IMR-90 (cell line): ENCODE results near the gene TNFRSF1B. TPM values are rescaled to one million over a fixed set of nuclear protein-coding genes. Genes with fewer than 3 reads are reported as not detected.

Experiments used
- ATAC-seq: fragments of 200-7000 bp; cut with Tn5 transposase; 2 replicates; pipeline ENCODE4 v1.9.1; 2020; ENCODE audit warnings: low read depth, mild to moderate bottlenecking, moderate library complexity
- BruUV-seq: library from RNA; stranded (reverse); fragments of 400-500 nt; replicated peaks from 2 replicates; lab custom pipeline; 2021; lab: Mats Ljungman, UMichigan
- CTCF ChIA-PET: fragments of 300-600 bp; formaldehyde crosslinking; extraction: SDS; loops from one replicate; lab custom pipeline; 2021; ENCODE audit warnings: antibody characterized with exemption; lab: Yijun Ruan, JAX
- POLR2A ChIA-PET: fragments of 300-600 bp; sonication (Branson Sonifier 250); formaldehyde crosslinking; loops from one replicate; lab custom pipeline; 2022; ENCODE audit warnings: antibody characterized with exemption; ENCODE audit not compliant: unreplicated experiment; lab: Charles Lee
- DNase-seq: peaks from one replicate; pipeline ENCODE4 v3.0.0; 2013
- H2AFZ ChIP-seq: replicated peaks from 2 replicates; pipeline ENCODE3; 2013; ENCODE audit warnings: low read length, mild to moderate bottlenecking; ENCODE audit not compliant: poor library complexity
- H2AK5ac ChIP-seq: 2 replicates; pipeline ENCODE4 v1.6.1; 2013; ENCODE audit warnings: low read depth, low read length, inconsistent platforms
- H2AK9ac ChIP-seq: replicated peaks from 2 replicates; pipeline ENCODE3; 2013; ENCODE audit warnings: mild to moderate bottlenecking, low read depth, low read length, moderate library complexity; ENCODE audit not compliant: poor library complexity
- H2BK120ac ChIP-seq: 2 replicates; pipeline ENCODE4 v1.6.1; 2013; ENCODE audit warnings: low read depth, low read length, inconsistent platforms
- H2BK15ac ChIP-seq: 3 replicates; pipeline ENCODE4 v1.6.1; 2013; ENCODE audit warnings: low read depth, low read length, inconsistent platforms
- H2BK20ac ChIP-seq: 2 replicates; pipeline ENCODE4 v1.6.1; 2013; ENCODE audit warnings: low read depth, mild to moderate bottlenecking, inconsistent platforms, low read length, moderate library complexity
- H2BK5ac ChIP-seq: 2 replicates; pipeline ENCODE4 v1.6.1; 2013; ENCODE audit warnings: mild to moderate bottlenecking, low read depth, low read length, inconsistent platforms; ENCODE audit not compliant: poor library complexity, severe bottlenecking
- H3K14ac ChIP-seq: replicated peaks from 2 replicates; pipeline ENCODE4 v1.6.1; 2013; ENCODE audit warnings: low read depth, low read length, inconsistent platforms
- H3K18ac ChIP-seq: 2 replicates; pipeline ENCODE4 v1.6.1; 2013; ENCODE audit warnings: low read depth, low read length, control low read depth
- H3K23ac ChIP-seq: 2 replicates; pipeline ENCODE4 v1.6.1; 2013; ENCODE audit warnings: low read depth, low read length, inconsistent platforms
- H3K27ac ChIP-seq: 2 replicates; pipeline ENCODE4 v1.5.1; 2013; ENCODE audit warnings: mild to moderate bottlenecking, control low read depth, low read length; ENCODE audit not compliant: insufficient read depth
- H3K27me3 ChIP-seq: 2 replicates; pipeline ENCODE4 v1.6.1; 2013; ENCODE audit warnings: low read length; ENCODE audit not compliant: control insufficient read depth, insufficient read depth
- H3K36me3 ChIP-seq: 2 replicates; pipeline ENCODE4 v1.6.1; 2013; ENCODE audit warnings: low read length, mixed read lengths; ENCODE audit not compliant: control insufficient read depth, insufficient read depth
- H3K4ac ChIP-seq: 2 replicates; pipeline ENCODE4 v1.6.1; 2013; ENCODE audit warnings: low read depth, low read length, inconsistent platforms
- H3K4me1 ChIP-seq: 2 replicates; pipeline ENCODE4 v1.6.1; 2013; ENCODE audit warnings: low read length, mixed read lengths; ENCODE audit not compliant: control insufficient read depth, insufficient read depth
- H3K4me2 ChIP-seq: 2 replicates; pipeline ENCODE4 v1.6.1; 2013; ENCODE audit warnings: low read depth, mild to moderate bottlenecking, control low read depth, low read length, moderate library complexity
- H3K4me3 ChIP-seq: 2 replicates; pipeline ENCODE4 v1.5.1; 2013; ENCODE audit warnings: low read depth, mild to moderate bottlenecking, control low read depth, low read length, moderate library complexity; ENCODE audit not compliant: insufficient read depth
- H3K56ac ChIP-seq: 2 replicates; pipeline ENCODE4 v1.6.1; 2013; ENCODE audit warnings: low read length, inconsistent platforms; ENCODE audit not compliant: insufficient read depth; ENCODE audit errors: extremely low read depth
- H3K79me1 ChIP-seq, 2 experiments: 2 replicates each; pipeline ENCODE4 v1.6.1; 2013; ENCODE audit warnings: low read length in 2 of 2, inconsistent platforms in 1 of 2, low read depth in 1 of 2
- H3K9ac ChIP-seq: 2 replicates; pipeline ENCODE4 v1.6.1; 2013; ENCODE audit warnings: low read depth, low read length, control low read depth
- H3K9me1 ChIP-seq: 2 replicates; pipeline ENCODE4 v1.6.1; 2013; ENCODE audit warnings: low read length, inconsistent platforms; ENCODE audit not compliant: insufficient read depth
- H3K9me3 ChIP-seq: 2 replicates; pipeline ENCODE4 v1.6.1; 2013; ENCODE audit warnings: low read length; ENCODE audit not compliant: control insufficient read depth, insufficient read depth
- H4K20me1 ChIP-seq: 2 replicates; pipeline ENCODE4 v1.6.1; 2013; ENCODE audit warnings: low read length, inconsistent platforms; ENCODE audit not compliant: insufficient read depth
- H4K5ac ChIP-seq: 2 replicates; pipeline ENCODE4 v1.6.1; 2013; ENCODE audit warnings: mild to moderate bottlenecking, low read depth, low read length, control low read depth
- H4K8ac ChIP-seq, 2 experiments: 2 replicates each; pipeline ENCODE4 v1.6.1; 2013; ENCODE audit warnings: low read depth in 2 of 2, low read length in 2 of 2, control low read depth in 1 of 2, inconsistent platforms in 1 of 2
- H4K91ac ChIP-seq: 2 replicates; pipeline ENCODE4 v1.6.1; 2013; ENCODE audit warnings: low read depth, low read length, inconsistent platforms; ENCODE audit not compliant: insufficient read depth
- BHLHE40 ChIP-seq: fragments of 150-350 bp; IDR thresholded peaks from 2 replicates; pipeline ENCODE4 v1.6.1; 2016; ENCODE audit warnings: mild to moderate bottlenecking, low read depth, low read length
- CHD1 ChIP-seq: IDR thresholded peaks from 2 replicates; pipeline ENCODE4 v1.6.1; 2012; ENCODE audit warnings: low read depth, low read length, improper control_type of control experiment
- ELK1 ChIP-seq: fragments of 150-350 bp; IDR thresholded peaks from 2 replicates; pipeline ENCODE4 v1.6.1; 2016; ENCODE audit warnings: low read depth, mild to moderate bottlenecking, low read length, moderate library complexity, borderline replicate concordance
- RFX5 ChIP-seq: IDR thresholded peaks from 2 replicates; pipeline ENCODE4 v1.8.0; 2012; ENCODE audit warnings: low read depth, mild to moderate bottlenecking, low read length, moderate library complexity
- SMC3 ChIP-seq: fragments of 150-350 bp; IDR thresholded peaks from 2 replicates; pipeline ENCODE4 v1.6.1; 2016; ENCODE audit warnings: low read depth, mild to moderate bottlenecking, antibody characterized with exemption, low read length, moderate library complexity
- WGBS, 2 experiments: methylation state at CpG; one replicate each; pipeline versions ENCODE4 v1.1.5 to v1.1.7; 2013; ENCODE audit warnings: missing lambda C conversion rate in 2 of 2; ENCODE audit not compliant: insufficient read length in 1 of 2; ENCODE audit errors: extremely low coverage in 2 of 2; 5-methylcytosine and 5-hydroxymethylcytosine counted together
- dilution Hi-C: fragments of 300-500 bp; cut with HindIII; formaldehyde crosslinking; loops from one replicate; pipeline ENCODE4 v1.14.3; 2018; ENCODE audit warnings: low sequenced_read_pairs; ENCODE audit not compliant: unreplicated experiment
- in situ Hi-C: fragments of 300-500 bp; cut with MboI; formaldehyde crosslinking; loops from 3 replicates; pipeline ENCODE4 v1.14.3; 2019; ENCODE audit warnings: low sequenced_read_pairs, inconsistent platforms, mixed read lengths
- intact Hi-C: fragments of 100-400 bp; cut with micrococcal nuclease; formaldehyde crosslinking; loops from 2 replicates; pipeline ENCODE4 v1.10.0; 2022
- polyA plus RNA-seq, 3 experiments: library from polyadenylated mRNA; depleted of rRNA; stranded (reverse); fragments of >200 nt; gene quantifications; 2 replicates each; pipeline ENCODE4 v1.2.3, GENCODE V29; 2012; ENCODE audit warnings: low replicate concordance in 1 of 3
- total RNA-seq: library from RNA; depleted of rRNA; stranded (reverse); fragments of >200 nt; gene quantifications from 2 replicates; pipeline ENCODE4 v1.2.3, GENCODE V29; 2012

TNFRSF1B gene
- total and polyA plus RNA-seq, 2 of the 4 experiments (the other 2 are of a cell fraction): 4.3 to 8.9 TPM

GRCh38 chr1:12124693-12125421 lies 41.9 kb upstream of the TNFRSF1B start (continued):
- no peak for TF ChIP-seq BHLHE40
- peak; percentile 100 for TF ChIP-seq SMC3

GRCh38 chr1:12125422-12126355 lies 41.1 kb upstream of the TNFRSF1B start:
- H3K56ac ChIP-seq: no peak overlapping the region
- DNase-seq: no peak
- peaks cover 11% of the 10 kb centered on the region for H3K4me1 ChIP-seq
- BruUV-seq: no TSS peak
- intact Hi-C loops (loop anchor here (1.0 to 10.0 kb wide), 3 partner anchors 61 to 529 kb away; no protein-coding TSS in a partner anchor), dilution Hi-C loops (no loop called here), in situ Hi-C loops (loop anchor here (5.0 kb wide), 1 partner anchor 82 kb away; no protein-coding TSS in a partner anchor)
- WGBS, 2 experiments: 89% methylated on average over 10 of the region's 24 CpGs; no CpG with 5 or more reads in 1 of the 2 experiments
- ATAC-seq: no peak
- no peak overlapping the region for H2AFZ ChIP-seq
- H3K4me2 ChIP-seq: no peak overlapping the region
- H3K9me1 ChIP-seq: no peaks in the 10 kb centered on the region
- H2BK5ac ChIP-seq: no peak overlapping the region
- H3K79me1 ChIP-seq: no peaks in the 10 kb centered on the region
- no peak overlapping the region for H3K18ac ChIP-seq
- peak overlapping the region; percentile 37; the same call in 1 of the 2 replicates for H4K91ac ChIP-seq
- no peak overlapping the region for H2BK20ac ChIP-seq
- TF ChIP-seq BHLHE40 (no peak), CHD1 (no peak), RFX5 (no peak), ELK1 (no peak)
- H3K36me3 ChIP-seq: no peaks in the 10 kb centered on the region
- peak overlapping the region; percentile 42; the same call in 1 of the 2 replicates for H2BK120ac ChIP-seq
- no peak overlapping the region for H3K14ac ChIP-seq
- peak overlapping the region; percentile 55 for H2AK5ac ChIP-seq
- H2BK15ac ChIP-seq: 0 out of 3 replicates have a peak overlapping the region, but pooled peaks have one; percentile 5
- no peaks in the 10 kb centered on the region for H3K9me3 ChIP-seq
- no peak overlapping the region; the same call in 1 of the 2 replicates for H4K5ac ChIP-seq
- no peak overlapping the region for H3K27ac ChIP-seq
- H3K9ac ChIP-seq: no peak overlapping the region
- no peak overlapping the region for H4K8ac ChIP-seq
- no peak overlapping the region for H3K4ac ChIP-seq
- H2AK9ac ChIP-seq: peak overlapping the region; percentile 75
- H4K20me1 ChIP-seq: no peaks in the 10 kb centered on the region
- POLR2A ChIA-PET: interaction anchor here (0.9 kb wide), 1 partner anchor 81 kb away, joined by 3 read pairs; no protein-coding TSS in a partner anchor
- H3K27me3 ChIP-seq: no peaks in the 10 kb centered on the region
- CTCF ChIA-PET: interaction anchor here (1.0 to 3.4 kb wide), 10 partner anchors 12 to 534 kb away, joined by 3 to 34 read pairs (median 4); no protein-coding TSS in a partner anchor
- H3K4me3 ChIP-seq: no peak overlapping the region
- no peak overlapping the region for H3K23ac ChIP-seq
